ENCODE measurements around the gene MEOX2.

GRCh38 chr7:15685358-15686294 lies 857 bp downstream of the MEOX2 start:
- no peak for TF ChIP-seq RCOR1 (IDR thresholded peaks at IDR 0.05; ENCODE audit: low read length)
- TF ChIP-seq CTCF (IDR thresholded peaks at IDR 0.05): no peak
- no peak for TF ChIP-seq YY1 (IDR thresholded peaks at IDR 0.05; ENCODE audit: low read depth)
- TF ChIP-seq TAF1 (IDR thresholded peaks at IDR 0.05; ENCODE audit: borderline replicate concordance, low read depth, low read length): no peak
- TF ChIP-seq JUND (IDR thresholded peaks at IDR 0.05): no peak
- no peak for TF ChIP-seq MXI1 (IDR thresholded peaks at IDR 0.05; ENCODE audit: low read depth, low read length)
- TF ChIP-seq EP300 (IDR thresholded peaks at IDR 0.05; ENCODE audit: borderline replicate concordance in 1 of 2, low read depth in 1 of 2, low read length in 1 of 2): no peak
- no peak for TF ChIP-seq POLR2AphosphoS5 (IDR thresholded peaks at IDR 0.05; ENCODE audit: low read depth, low read length)
- TF ChIP-seq GABPA (IDR thresholded peaks at IDR 0.05; ENCODE audit: low read depth): no peak
- TF ChIP-seq FOXM1 (IDR thresholded peaks at IDR 0.05; ENCODE audit: low read depth): no peak

Measured in SK-N-SH (cell line).